H54 (cell line): ENCODE data around the gene CAPS2.

ENCODE experiments used
- DNase-seq: peaks from one replicate; pipeline ENCODE4 v3.0.0; 2011; ENCODE audit warnings: low spot score, mixed read lengths; ENCODE audit not compliant: insufficient read length
- FAIRE-seq: peaks from 3 replicates; lab custom pipeline; 2011; peaks lifted over from hg19 to GRCh38; lab: Jason Lieb, UNC
- POLR2A ChIP-seq: IDR thresholded peaks from 2 replicates; pipeline ENCODE4 v1.6.1; 2011; ENCODE audit warnings: low read depth, mild to moderate bottlenecking, low read length

The CAPS2 gene

DNA sequence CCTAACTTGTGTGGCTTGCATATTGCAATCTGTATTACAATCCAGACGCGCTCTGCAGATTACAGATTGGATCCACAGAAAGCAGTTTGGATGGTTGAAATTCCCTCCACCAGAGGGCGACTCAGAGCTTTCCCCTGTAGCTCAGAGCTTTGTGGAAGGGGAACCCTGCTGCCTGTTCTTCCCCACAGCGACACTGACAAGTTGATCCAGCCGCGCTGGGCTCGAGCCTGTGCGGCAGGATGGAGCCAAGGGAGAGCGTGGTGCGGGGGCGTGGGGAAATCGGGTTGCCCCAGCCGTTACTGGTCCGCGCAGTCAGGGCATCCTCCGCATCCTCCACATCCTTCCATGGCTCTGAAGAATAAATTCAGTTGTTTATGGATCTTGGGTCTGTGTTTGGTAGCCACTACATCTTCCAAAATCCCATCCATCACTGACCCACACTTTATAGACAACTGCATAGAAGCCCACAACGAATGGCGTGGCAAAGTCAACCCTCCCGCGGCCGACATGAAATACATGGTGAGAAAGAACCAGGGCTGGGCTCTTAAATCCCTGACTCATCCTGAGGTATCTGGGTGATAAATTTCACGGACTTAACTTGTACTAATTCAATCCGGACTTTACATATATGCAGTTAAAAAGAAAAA lies 4.4 kb upstream of the CAPS2 start, which contains the start of gene GLIPR1L1:
GLIPR1L1 (plus strand) TSS at position 287 of the 647 bp plus-strand sequence; CDS start at position 346, 59 bp downstream.
- FAIRE-seq: peak; percentile 98
- peak; percentile 44 for TF ChIP-seq POLR2A
- DNase-seq: peak; percentile 51

DNA sequence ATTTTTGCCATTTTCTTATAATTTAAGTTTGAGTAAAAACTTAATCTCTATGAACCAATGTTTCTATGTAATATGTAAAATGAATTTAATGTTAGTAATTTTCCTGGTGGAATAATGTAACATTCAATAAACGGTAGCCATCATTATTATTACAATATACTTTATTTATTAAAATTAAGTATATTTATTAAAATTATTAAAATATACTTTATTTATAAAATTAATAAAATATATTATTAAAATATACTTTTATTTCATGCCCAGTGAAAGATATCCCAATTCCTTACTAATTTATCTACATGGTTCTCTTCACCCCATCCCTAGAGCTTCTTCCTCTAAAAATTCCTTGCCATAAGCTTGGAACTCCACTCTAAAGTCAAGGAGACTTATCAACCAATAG lies 2.5 kb downstream of the CAPS2 start:
- DNase-seq: no peak
- no peak for FAIRE-seq
- no peak for TF ChIP-seq POLR2A

DNA sequence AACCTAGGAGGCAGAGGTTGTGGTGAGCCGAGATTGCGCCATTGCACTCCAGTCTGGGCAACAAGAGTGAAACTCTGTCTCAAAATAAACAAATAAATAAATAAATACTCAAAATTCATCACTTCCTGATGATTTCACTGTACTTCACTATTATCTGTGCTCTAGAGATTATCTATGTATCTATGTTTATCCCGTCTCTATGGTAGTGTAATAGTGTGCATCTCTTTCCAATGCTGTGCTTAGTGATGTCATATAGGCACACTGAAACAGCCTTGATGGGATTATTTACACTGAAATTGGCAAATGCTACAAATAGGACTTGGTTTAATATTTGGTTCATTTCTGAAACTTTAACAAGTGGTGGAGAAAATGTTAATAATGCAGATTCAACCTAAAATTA lies 6.5 kb downstream of the CAPS2 start:
- DNase-seq (no peak), FAIRE-seq (no peak)
- TF ChIP-seq POLR2A: no peak

DNA sequence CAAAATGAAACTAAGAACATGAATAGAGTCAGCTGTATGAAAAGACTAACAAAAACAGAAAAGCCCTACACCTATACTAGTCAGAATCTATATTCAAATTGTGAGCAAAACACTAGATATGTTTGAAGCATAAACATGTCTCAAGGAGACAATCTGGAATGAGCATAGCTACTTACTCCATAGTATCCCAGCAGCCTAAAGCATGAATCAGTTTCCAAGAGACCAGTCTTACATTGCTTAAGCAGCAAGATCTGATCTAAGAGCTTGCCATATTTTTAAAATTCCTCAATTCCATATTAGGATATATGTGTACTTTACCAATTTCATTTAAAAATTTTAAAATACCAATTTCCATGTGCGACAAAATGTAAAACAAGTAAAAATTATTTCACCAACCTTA lies 7.7 kb downstream of the CAPS2 start:
- TF ChIP-seq POLR2A: no peak
- no peak for DNase-seq
- FAIRE-seq: peak; percentile 75

DNA sequence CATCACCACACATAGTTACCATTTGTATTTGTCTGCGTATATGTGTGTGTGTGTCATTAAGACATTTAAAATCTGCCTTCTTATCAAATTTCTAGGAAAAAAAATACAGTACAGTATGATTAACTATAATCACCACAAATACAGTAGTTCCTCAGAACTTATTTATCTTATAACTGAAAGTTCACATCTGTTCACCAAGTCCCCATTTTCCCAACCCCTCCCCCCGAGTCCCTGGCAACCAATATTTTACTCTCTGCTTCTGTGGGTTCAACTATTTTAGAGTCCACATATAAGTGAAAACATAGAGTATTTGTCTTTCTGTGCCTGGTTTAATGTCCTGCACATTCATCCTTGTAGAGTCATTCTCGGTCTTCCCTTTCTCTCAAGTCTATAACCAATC lies 12.3 kb downstream of the CAPS2 start:
- TF ChIP-seq POLR2A: no peak
- FAIRE-seq (no peak), DNase-seq (no peak)

DNA sequence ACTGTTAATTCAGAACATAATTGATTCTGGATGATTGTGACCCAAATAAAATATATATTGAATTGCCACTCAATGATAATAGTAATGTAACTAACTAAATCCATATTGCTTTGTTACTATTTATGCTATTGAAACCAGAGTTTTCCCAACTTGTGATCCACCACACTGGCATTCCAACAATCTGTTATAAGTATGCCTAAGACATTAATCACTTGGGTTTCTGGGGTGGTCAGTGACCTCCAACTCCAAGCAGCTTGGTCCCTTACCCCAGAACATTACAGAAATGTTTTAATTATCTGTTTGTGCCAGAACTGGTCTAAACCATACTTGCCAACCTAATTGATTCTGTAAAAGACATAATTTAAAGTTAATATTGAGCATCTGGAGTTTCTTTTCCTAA lies 14.6 kb downstream of the CAPS2 start:
- TF ChIP-seq POLR2A: no peak
- DNase-seq (no peak), FAIRE-seq (peak; percentile 94)

DNA sequence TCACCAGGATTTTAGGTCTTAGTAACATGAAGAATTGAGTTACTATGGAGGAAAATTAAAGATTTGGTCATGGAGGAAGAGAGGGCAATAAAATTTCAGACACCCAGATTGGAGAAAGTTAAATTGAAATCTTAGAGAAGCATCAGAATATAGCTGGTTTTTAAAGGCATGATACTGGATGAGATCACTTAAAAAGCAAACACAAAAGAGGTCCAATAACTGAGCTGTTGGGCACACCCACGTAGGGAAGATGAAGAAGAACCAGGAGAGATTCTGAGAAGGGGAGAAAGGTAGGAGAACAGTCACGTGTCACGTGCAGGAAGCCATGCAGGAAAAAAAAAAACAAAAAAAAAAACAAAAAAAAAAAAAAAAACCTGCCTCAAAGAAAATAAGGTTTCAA lies 18.8 kb downstream of the CAPS2 start:
- no peak for FAIRE-seq
- no peak for TF ChIP-seq POLR2A
- DNase-seq: no peak

DNA sequence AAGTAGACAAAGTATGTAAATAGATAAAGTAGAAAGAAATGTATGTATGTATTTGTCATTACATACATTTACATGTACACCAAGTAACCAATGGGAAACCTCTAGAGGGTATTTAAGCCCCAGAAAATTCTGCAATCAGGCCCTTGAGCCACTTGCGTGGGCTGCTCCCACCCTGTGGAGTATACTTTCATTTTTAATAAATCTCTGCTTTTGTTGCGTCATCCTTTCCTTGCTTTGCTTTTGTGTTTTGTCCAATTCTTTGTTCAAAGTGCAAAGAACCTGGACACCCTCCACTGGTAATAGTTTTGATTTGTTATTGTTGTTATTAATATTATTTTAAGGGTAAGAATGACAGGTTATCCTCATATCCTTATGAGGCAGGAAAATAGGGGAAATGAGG lies 21.8 kb downstream of the CAPS2 start:
- no peak for TF ChIP-seq POLR2A
- FAIRE-seq: no peak

DNA sequence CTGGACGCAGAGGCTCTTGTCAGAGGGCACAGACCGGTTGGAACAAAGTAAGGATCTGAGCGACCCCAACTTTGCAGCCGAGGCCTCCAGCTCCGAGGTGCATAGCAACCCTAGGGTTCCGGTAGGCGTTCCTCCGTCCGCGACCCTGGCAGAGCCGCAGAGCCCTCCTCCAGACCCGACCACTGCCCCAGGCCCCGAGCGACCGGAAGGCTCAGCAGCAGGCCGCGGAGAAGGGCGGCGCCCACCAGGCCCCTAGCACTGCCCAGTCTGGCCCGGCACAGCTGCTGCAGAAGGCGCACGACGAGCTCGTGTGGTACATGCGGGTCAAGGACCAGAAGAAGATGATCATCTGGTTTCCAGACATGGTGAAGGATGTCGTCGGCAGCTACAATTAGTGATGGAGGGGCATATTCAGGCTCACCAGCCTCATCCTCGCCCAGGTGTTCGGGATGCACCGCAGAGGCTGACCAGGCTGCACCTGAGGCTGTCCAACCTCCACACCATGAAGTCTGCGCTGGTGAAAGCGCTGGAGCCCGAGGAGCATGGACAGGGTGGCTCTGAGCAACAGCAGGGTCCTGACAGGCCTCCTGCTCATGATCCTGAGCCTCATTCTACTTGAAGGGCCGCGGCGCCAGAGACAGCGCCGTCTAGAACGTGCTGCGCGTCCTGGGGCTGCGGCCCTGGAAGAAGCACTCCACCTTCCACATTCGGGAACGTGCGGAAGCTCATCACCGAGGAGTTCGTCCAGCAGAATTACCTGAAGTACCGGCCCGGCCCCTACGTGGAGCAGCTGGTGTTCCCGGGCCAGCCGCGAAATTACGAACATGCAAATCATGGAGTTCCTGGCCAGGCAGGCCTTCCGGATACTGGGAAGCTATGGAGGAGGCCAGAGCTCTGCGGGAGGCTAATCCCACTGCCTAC lies 24.5 kb downstream of the CAPS2 start:
- TF ChIP-seq POLR2A: no peak
- no peak for DNase-seq
- no peak for FAIRE-seq

More for the DNA sequence above, 21.8 kb downstream of the CAPS2 start:
- no peak for DNase-seq

DNA sequence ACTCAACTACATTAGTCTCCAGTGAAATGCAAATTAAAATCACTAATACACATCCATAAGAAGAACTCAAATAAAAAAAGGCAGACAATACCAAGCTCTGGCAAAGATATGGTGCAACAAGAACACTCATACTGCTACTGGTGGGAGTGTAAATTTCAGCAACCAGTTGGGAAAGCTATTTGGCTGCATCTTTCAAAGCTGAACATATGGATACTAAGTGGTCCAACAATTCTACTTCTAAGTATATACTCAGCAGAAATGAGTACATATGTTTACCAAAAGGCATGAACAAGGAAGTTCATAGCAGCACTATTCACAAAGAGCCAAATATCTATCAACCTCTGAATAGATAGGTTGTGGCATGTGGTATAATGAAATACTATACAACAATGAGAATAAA lies 27.3 kb downstream of the CAPS2 start:
- FAIRE-seq (no peak), DNase-seq (no peak)
- TF ChIP-seq POLR2A: no peak

DNA sequence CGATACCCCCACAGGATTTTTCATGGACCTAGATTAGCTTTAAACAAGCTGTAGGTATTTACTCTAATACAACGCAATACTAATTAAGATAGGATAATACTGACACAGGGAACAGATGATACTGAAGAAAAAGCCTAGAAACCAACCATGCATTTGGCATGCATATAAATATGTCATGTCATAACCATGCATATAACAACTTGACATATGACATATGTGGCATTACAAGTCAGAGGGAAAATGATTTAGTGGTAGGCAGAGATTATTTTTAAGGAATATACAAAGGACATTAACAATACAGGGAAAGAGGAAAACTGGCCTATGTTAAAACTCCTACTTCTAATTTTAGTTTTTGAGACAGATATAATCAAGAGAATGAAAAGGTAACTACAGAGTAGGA lies 27.9 kb downstream of the CAPS2 start:
- no peak for FAIRE-seq
- no peak for TF ChIP-seq POLR2A
- no peak for DNase-seq

DNA sequence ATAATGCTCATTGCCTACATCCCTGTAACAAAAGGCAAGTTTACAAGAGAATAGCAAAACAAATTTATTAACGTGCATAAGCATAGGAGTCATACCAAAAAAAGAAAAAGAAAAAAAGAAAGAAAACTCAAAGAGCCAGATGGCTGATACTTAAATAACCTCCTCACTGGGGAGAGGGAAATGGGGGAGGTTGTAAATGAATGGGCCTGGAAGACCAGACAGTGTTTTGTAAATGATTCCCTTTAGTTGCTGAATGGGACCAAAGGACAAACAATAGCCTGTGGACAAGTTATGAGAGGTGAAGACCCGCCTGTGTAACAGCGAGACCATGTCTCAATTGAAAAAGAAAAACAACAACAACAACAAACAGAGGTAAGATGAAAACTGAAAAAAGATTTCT lies 35.3 kb downstream of the CAPS2 start:
- TF ChIP-seq POLR2A: no peak

DNA sequence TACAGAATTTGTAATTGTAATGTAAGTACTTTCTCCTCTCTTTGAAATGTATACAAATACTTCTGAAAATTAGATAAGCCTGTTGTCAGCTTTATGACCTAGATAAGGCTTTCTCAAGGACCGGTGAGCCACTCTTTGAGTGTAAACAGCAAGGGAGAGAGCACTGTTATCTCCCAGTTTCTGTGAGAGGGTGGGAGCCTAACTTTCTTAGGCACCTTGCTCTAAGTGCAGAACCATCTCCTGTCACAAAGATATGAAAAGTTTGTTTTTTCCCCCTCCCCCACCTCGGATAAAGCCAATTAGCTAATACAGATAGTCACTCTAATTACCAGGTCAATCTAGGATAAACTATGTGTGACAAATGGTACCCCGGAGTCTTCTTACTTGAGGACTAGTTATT lies 35.8 kb downstream of the CAPS2 start:
- no peak for FAIRE-seq
- DNase-seq: no peak
- no peak for TF ChIP-seq POLR2A

More for the DNA sequence above, 35.3 kb downstream of the CAPS2 start:
- DNase-seq (no peak), FAIRE-seq (no peak)

DNA sequence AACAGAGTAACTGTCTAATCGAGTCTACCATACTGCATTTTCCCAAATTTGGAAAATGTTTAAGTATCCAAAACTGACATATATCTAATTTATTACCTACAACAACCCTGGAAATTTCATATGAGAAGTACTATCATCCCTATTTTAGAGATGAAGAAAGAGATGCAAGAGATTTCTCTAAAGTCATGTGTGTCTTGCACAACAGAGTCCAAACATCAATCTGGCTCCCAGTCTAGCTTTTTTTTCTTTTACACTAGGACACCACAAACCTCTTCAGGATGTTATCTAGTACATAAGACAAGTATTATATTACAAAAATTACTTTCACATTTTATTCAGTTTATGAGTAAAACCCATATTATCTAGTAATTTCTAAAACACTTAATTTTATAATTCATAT lies 39.1 kb downstream of the CAPS2 start:
- no peak for DNase-seq
- TF ChIP-seq POLR2A: no peak
- no peak for FAIRE-seq
